Hepatocyte (in vitro differentiated cells): ENCODE results near the gene RAB1B.

ENCODE experiments used
- EZH2 ChIP-seq: fragments of 200-600 bp; sonication (generic); IDR thresholded peaks from 2 replicates; pipeline ENCODE4 v1.6.1; 2016; ENCODE audit warnings: antibody characterized with exemption, mild to moderate bottlenecking, borderline replicate concordance
- EZH2phosphoT487 ChIP-seq: fragments of 200-600 bp; sonication (generic); IDR thresholded peaks from one replicate; pipeline ENCODE4 v1.6.1; 2018; ENCODE audit warnings: antibody characterized with exemption, mild to moderate bottlenecking, low read depth, moderate library complexity; ENCODE audit not compliant: unreplicated experiment, severe bottlenecking
- TF ChIP-seq, protein P1 (sequence below): fragments of 200-600 bp; sonication (generic); IDR thresholded peaks from 2 replicates; pipeline ENCODE4 v1.5.1; 2016; ENCODE audit warnings: antibody characterized with exemption, mild to moderate bottlenecking; ENCODE audit not compliant: poor library complexity

- TF ChIP-seq, protein P1, sequence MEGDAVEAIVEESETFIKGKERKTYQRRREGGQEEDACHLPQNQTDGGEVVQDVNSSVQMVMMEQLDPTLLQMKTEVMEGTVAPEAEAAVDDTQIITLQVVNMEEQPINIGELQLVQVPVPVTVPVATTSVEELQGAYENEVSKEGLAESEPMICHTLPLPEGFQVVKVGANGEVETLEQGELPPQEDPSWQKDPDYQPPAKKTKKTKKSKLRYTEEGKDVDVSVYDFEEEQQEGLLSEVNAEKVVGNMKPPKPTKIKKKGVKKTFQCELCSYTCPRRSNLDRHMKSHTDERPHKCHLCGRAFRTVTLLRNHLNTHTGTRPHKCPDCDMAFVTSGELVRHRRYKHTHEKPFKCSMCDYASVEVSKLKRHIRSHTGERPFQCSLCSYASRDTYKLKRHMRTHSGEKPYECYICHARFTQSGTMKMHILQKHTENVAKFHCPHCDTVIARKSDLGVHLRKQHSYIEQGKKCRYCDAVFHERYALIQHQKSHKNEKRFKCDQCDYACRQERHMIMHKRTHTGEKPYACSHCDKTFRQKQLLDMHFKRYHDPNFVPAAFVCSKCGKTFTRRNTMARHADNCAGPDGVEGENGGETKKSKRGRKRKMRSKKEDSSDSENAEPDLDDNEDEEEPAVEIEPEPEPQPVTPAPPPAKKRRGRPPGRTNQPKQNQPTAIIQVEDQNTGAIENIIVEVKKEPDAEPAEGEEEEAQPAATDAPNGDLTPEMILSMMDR = no peak
- TF ChIP-seq EZH2 (no peak), EZH2phosphoT487 (no peak)
These were observed 25.6 kb downstream of the RAB1B start for GRCh38 chr11:66293777-66294625.
